ENCODE measurements around the gene ST7. TPM values are rescaled to one million over a fixed set of nuclear protein-coding genes. Genes with fewer than 3 reads are reported as not detected.

ST7 gene
- total and polyA plus RNA-seq, 2 of the 13 experiments (the other 11 are each of a cell fraction or from before 2014, with no cell fraction given): 17.3 to 23.5 TPM

DNA sequence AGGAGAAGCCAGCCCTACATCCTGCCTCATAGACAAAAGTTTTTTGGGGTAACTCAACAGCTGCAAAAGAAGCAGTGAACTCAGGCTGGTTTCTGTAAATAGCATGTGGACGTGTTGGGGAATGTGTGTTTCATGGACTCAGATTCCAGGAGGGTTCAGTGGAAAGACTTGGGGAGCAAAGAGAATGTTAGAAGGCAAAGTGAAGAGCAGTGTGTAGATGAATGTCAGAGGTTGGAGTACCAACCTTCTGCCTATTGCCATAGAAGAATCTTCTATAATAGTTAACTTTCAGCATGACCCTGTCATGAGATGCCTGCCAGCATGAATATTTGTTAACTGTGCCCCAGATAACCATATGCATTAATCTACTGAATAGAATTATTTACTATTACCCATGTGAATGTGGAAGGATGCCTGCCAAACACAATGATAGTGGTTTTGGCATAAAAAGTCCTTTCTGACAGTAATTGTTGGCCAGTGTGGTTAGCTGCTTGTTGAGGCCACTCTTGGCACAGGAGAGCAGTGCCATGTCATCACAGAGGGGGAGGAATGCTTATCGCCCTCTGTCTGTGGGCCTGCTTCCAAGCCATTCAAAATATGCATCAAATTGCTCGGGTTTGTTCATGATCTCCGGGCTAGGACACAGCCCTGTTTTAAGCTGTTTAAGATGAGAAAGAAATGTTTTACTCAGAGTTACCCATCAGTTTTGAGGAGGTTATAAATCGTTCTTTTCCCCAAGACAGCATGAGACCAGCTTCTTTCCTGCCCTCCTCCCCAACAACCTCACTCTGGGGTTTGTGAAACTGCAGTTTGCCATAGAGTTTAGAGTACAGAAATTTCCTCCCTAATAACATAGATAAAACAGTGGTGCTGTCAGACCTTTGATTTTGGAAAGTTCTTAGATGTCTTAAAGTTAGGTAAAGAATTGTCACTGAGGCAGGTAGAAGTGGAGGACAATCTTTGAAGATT, 204.2 kb downstream of the ST7 start:
- DNase-seq (ENCODE audit: low spot score) (no peak), ATAC-seq (no peak), FAIRE-seq (no peak)
- no peaks in the 10 kb centered on the region for H3K79me2 ChIP-seq (ENCODE audit: insufficient read depth, low read length)
- peaks cover 13% of the 10 kb centered on the region for H3K4me1 ChIP-seq (ENCODE audit: insufficient read depth, low read length)
- no peak overlapping the region for H3K4me2 ChIP-seq (ENCODE audit: low read depth, low read length)
- POLR2A ChIA-PET: no interaction called here
- H2AFZ ChIP-seq (ENCODE audit: low read length): no peak overlapping the region
- H3K4me3 ChIP-seq (replicated peaks in 1 of 3; ENCODE audit: insufficient read depth in 1 of 3, low read depth in 2 of 3, low read length in 3 of 3): no peak overlapping the region
- in situ Hi-C loops (cut with HindIII; ENCODE audit: extremely low pct_ligation_motif_present, low pct_unique_long_range_greater_than_20kb): no loop called here
- H3K36me3 ChIP-seq (replicated peaks in 1 of 2; ENCODE audit: control insufficient read depth in 1 of 2, insufficient read depth in 2 of 2, low read length in 2 of 2): no peaks in the 10 kb centered on the region
- no peaks in the 10 kb centered on the region for H3K9me3 ChIP-seq (ENCODE audit: low read length)
- H3K9ac ChIP-seq (ENCODE audit: insufficient read depth, low read depth, low read length): no peak overlapping the region
- H4K20me1 ChIP-seq (ENCODE audit: insufficient read depth, low read length): no peaks in the 10 kb centered on the region
- H3K27ac ChIP-seq (ENCODE audit: extremely low read length, insufficient read depth, low read length): no peak overlapping the region
- TF ChIP-seq, protein P1, sequence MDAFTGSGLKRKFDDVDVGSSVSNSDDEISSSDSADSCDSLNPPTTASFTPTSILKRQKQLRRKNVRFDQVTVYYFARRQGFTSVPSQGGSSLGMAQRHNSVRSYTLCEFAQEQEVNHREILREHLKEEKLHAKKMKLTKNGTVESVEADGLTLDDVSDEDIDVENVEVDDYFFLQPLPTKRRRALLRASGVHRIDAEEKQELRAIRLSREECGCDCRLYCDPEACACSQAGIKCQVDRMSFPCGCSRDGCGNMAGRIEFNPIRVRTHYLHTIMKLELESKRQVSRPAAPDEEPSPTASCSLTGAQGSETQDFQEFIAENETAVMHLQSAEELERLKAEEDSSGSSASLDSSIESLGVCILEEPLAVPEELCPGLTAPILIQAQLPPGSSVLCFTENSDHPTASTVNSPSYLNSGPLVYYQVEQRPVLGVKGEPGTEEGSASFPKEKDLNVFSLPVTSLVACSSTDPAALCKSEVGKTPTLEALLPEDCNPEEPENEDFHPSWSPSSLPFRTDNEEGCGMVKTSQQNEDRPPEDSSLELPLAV (CRISPR knock-in tag; conservative IDR thresholded peaks at IDR 0.05; ENCODE audit: low read depth): no peak
- TF ChIP-seq FOXJ3 (CRISPR knock-in tag; IDR thresholded peaks at IDR 0.05; ENCODE audit: borderline replicate concordance): no peak
- TF ChIP-seq ISL2 (CRISPR knock-in tag; IDR thresholded peaks at IDR 0.05): no peak
- BruUV-seq (replicated peaks): no TSS peak
- intact Hi-C loops (cut with micrococcal nuclease; ENCODE audit: unreplicated experiment): no loop called here
- CTCF ChIA-PET (ENCODE audit: low intra/inter-chr PET ratio, low total read pairs): no interaction called here
- no peaks in the 10 kb centered on the region for H3K27me3 ChIP-seq (ENCODE audit: control insufficient read depth in 1 of 2, insufficient read depth in 2 of 2, low read length in 2 of 2)
- 81% methylated on average over 5 of the region's 5 CpGs for WGBS (ENCODE audit: low lambda C conversion rate)

DNA sequence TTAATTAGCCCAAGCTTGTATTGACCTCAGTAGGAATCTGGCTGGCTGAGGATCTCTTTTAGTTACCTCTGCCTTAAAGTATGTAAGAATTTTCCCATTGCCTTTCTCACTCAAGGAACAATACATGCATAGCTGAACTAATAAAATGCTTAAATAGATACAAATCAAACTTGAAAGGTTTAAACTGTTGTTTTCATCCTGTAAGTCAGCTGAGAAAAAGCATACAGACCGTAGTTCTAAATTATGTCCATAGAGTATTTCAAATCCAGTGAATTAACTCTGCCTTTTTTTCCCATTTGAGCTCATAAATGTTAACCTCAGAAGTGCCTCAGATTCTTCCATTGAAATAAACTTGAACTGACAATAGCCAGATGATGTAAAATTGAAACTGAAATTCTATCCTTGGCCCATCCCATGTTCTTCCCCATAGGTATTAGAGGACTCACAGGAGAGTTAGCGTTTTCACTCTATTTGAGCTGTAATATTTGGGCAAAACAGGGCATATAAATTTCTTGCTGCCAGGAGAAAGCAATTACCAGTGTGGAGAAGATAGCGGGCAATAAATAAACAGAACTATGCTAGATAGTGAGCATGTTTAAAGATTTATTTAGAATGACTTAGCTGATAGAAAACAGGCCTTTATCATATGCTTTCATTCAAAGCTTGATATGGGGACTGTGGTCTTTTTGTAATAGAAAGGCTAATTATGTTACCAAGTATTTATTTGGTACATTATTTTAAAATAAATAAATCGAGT, 205.8 kb downstream of the ST7 start:
- no peaks in the 10 kb centered on the region for H3K36me3 ChIP-seq (replicated peaks in 1 of 2; ENCODE audit: control insufficient read depth in 1 of 2, insufficient read depth in 2 of 2, low read length in 2 of 2)
- no peak overlapping the region for H3K4me2 ChIP-seq (ENCODE audit: low read depth, low read length)
- ATAC-seq (no peak), FAIRE-seq (no peak), DNase-seq (ENCODE audit: low spot score) (no peak)
- no TSS peak for BruUV-seq (replicated peaks)
- ChIA-PET CTCF (ENCODE audit: low intra/inter-chr PET ratio, low total read pairs) (no interaction called here), POLR2A (no interaction called here)
- no peaks in the 10 kb centered on the region for H3K79me2 ChIP-seq (ENCODE audit: insufficient read depth, low read length)
- no peak overlapping the region for H3K27ac ChIP-seq (ENCODE audit: extremely low read length, insufficient read depth, low read length)
- no peak overlapping the region for H3K9ac ChIP-seq (ENCODE audit: insufficient read depth, low read depth, low read length)
- H3K9me3 ChIP-seq (ENCODE audit: low read length): no peaks in the 10 kb centered on the region
- no peak overlapping the region for H2AFZ ChIP-seq (ENCODE audit: low read length)
- no peaks in the 10 kb centered on the region for H3K4me1 ChIP-seq (ENCODE audit: insufficient read depth, low read length)
- in situ Hi-C loops (cut with HindIII; ENCODE audit: extremely low pct_ligation_motif_present, low pct_unique_long_range_greater_than_20kb) (no loop called here), intact Hi-C loops (cut with micrococcal nuclease; ENCODE audit: unreplicated experiment) (no loop called here)
- H4K20me1 ChIP-seq (ENCODE audit: insufficient read depth, low read length): no peaks in the 10 kb centered on the region
- no peak overlapping the region for H3K4me3 ChIP-seq (replicated peaks in 1 of 3; ENCODE audit: insufficient read depth in 1 of 3, low read depth in 2 of 3, low read length in 3 of 3)
- H3K27me3 ChIP-seq (ENCODE audit: control insufficient read depth in 1 of 2, insufficient read depth in 2 of 2, low read length in 2 of 2): no peaks in the 10 kb centered on the region
- WGBS (ENCODE audit: low lambda C conversion rate): 85% methylated on average over 4 of the region's 4 CpGs
- TF ChIP-seq, protein P2, sequence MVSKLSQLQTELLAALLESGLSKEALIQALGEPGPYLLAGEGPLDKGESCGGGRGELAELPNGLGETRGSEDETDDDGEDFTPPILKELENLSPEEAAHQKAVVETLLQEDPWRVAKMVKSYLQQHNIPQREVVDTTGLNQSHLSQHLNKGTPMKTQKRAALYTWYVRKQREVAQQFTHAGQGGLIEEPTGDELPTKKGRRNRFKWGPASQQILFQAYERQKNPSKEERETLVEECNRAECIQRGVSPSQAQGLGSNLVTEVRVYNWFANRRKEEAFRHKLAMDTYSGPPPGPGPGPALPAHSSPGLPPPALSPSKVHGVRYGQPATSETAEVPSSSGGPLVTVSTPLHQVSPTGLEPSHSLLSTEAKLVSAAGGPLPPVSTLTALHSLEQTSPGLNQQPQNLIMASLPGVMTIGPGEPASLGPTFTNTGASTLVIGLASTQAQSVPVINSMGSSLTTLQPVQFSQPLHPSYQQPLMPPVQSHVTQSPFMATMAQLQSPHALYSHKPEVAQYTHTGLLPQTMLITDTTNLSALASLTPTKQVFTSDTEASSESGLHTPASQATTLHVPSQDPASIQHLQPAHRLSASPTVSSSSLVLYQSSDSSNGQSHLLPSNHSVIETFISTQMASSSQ (IDR thresholded peaks at IDR 0.05; ENCODE audit: low read depth): no peak
- TF ChIP-seq, protein P2 (CRISPR knock-in tag; IDR thresholded peaks at IDR 0.05; ENCODE audit: borderline replicate concordance): no peak
- TF ChIP-seq, protein P3, sequence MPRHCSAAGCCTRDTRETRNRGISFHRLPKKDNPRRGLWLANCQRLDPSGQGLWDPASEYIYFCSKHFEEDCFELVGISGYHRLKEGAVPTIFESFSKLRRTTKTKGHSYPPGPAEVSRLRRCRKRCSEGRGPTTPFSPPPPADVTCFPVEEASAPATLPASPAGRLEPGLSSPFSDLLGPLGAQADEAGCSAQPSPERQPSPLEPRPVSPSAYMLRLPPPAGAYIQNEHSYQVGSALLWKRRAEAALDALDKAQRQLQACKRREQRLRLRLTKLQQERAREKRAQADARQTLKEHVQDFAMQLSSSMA (CRISPR knock-in tag; IDR thresholded peaks at IDR 0.05): no peak
